HL-60/S4 treated with retinoic acid at 250 ng/mL for 4 days and 3 days (cell line): ENCODE data around the gene ALDH5A1.

Source experiments
- in situ Hi-C: fragments of 300-500 bp; cut with MboI; formaldehyde crosslinking; loops from 2 replicates; pipeline ENCODE4 v1.7.0; 2022; ENCODE audit warnings: low sequenced_read_pairs

Gene ALDH5A1

DNA sequence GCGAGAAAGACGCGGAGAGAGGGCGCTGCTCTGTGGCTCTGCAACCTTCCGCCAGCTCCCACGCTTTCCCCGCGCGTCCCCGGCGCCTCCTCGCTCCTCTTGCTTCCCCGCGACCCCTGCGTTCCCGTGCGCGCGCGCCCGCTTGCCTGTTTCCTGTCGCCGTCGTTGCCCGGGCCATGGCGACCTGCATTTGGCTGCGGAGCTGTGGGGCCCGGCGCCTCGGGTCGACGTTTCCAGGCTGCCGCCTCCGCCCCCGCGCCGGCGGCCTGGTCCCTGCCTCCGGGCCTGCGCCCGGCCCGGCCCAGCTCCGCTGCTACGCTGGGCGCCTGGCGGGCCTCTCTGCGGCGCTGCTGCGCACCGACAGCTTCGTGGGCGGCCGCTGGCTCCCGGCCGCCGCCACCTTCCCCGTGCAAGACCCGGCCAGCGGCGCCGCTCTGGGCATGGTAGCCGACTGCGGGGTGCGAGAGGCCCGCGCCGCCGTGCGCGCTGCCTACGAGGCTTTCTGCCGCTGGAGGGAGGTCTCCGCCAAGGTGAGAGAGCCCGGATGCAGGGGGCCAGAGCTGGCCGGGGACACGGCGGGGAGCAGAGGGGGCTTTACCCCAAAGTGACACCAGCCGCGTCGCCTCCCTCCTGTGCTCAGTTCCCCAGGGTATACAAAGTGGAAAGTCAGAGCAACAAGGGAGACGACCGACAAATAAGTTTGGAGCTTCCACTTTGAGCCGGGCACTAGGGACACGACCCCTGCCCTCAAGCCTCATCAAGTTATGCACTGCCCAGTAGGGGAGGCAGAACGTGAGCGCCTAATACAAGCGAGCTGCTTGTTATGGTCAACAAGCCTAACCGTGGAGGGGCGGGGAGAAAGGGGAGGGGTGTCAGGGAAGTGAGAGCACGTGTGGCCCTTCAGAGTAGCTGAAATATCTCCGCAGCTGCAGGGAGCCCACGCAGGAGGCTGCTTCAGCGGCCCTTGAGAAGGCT is at the start of gene ALDH5A1:
Gene ALDH5A1 (plus strand): TSS at position 149 of the 975 bp plus-strand sequence. CDS start 28 bp downstream, at position 177.
- in situ Hi-C loops, result no loop called here

GRCh38 chr6:24445704-24446103 is 49.1 kb upstream of the ALDH5A1 start:
- in situ Hi-C loops, result no loop called here

- in situ Hi-C loops, result no loop called here
Observed at GRCh38 chr6:24446670-24447069, 48.1 kb upstream of the ALDH5A1 start.

DNA sequence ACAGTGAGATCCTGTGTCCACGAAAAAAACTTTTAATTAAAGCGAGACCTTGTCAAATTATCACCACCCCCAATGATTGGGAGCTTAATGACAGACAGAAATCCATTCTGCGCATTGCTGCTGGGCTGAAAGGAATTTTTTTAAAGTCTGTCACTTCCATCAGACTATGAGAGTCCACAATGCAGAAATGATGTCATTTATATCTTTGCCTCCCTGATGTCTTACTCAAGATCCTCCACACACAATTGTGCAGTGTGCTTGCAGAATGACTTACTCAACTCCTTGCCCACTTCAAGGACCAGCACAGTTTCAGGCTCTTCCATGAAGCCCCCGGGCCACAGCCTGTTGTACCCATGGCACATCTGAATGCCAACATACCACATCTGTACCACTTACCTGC is 46.4 kb upstream of the ALDH5A1 start:
- in situ Hi-C loops, result no loop called here

- in situ Hi-C loops, result no loop called here
Observed at GRCh38 chr6:24448828-24449525, 45.8 kb upstream of the ALDH5A1 start.

GRCh38 chr6:24451581-24452388 is 43.0 kb upstream of the ALDH5A1 start:
- in situ Hi-C loops, result no loop called here

DNA sequence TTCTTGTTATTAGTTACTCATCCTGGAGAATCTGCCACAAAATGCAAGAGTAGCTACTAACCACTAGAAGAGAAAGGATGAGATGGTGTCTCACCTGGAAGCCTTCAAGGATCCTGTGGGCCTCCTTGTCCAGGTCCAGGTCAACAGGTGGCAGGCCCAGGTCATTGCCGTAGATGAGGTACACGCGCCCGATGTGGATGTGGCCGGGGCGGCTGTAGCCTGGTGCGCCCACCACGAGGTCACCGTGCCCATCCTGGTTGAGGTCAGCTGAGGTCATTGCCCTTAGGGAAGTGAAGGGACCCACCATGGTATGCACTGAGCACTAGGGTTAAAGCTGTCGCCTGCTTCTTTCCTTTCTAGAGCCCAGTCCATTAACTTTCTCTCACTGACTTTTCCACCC is 40.8 kb upstream of the ALDH5A1 start:
- in situ Hi-C loops, result no loop called here

DNA sequence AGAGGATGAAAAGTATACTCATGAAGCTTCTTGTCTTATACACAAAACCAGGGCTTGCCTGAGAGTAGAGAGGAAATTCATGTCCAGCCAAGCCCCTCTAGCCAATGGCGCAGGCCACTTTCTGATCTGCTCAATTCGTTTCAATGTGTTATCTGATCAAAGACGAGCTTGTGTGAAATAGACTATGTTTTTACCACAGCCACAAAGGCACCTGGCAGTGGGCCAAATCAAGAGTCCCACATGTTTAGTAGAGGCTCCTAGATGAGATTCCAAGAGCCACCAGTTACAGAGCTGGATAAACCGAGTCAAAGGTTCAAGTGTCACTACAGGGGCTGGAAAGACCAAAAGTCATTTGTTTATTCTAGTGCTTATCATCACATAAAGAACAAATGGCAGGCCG is 40.3 kb upstream of the ALDH5A1 start:
- in situ Hi-C loops, result no loop called here

- in situ Hi-C loops, result no loop called here
Observed at GRCh38 chr6:24455061-24455460, 39.7 kb upstream of the ALDH5A1 start.

DNA sequence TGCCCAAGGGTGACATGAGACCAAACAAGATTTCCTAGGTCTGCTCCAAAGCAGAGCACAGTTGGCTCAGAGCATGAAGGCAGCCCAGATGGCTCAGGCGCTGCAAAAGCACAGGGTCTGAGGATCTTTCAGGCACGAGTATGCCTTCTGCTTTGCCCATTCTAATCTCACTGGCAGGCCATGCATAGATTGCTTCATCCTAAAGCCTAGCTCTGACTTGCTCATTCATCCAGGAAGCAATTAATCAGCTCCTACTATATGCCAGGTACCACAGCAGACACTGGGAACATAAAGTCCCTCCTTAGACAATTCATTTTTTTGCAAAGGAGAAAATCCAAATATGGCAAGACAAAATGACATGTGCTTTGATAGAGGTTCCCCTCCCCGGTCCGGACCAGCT is 36.6 kb upstream of the ALDH5A1 start:
- in situ Hi-C loops, result no loop called here

DNA sequence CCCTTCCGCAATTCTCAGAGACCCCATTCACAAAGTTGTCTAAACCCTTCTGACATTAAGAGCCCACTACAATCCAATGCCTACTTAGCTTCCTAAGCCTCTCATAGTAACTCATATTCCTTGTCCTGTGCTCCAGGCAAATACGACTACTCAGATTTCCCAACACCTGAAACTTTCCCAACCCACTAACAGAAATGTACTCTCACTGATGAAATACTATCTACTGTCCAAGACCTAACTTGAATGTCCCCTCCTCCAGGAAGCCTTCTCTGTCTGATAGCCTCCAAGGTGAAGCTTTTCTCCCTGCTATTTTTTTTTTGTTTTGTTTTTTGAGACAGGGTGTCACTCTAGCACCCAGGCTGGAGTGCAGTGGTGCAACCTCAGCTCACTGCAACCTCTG is 35.8 kb upstream of the ALDH5A1 start:
- in situ Hi-C loops, result no loop called here

DNA sequence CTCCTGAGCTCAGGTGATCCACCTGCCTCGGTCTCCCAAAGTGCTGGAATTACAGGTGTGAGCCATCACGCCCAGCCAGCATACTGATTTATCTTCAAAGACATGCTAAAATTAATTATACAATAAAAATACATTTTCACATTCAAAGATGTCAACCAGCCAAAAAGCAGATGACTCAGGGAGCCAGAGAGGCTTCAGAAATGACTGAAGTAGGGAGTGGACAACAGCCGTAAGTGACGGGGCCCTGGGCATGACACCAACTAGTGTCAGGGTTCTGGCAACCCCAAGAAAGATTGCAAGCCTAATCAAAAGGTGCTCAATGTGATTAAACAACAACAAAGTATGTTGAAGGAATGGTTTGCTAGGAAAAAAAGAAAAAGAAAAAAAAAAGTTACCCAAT is 33.8 kb upstream of the ALDH5A1 start:
- in situ Hi-C loops, result no loop called here

GRCh38 chr6:24464253-24465038 is 30.3 kb upstream of the ALDH5A1 start:
- in situ Hi-C loops, result no loop called here

GRCh38 chr6:24469811-24470210 is 25.0 kb upstream of the ALDH5A1 start:
- in situ Hi-C loops, result no loop called here

DNA sequence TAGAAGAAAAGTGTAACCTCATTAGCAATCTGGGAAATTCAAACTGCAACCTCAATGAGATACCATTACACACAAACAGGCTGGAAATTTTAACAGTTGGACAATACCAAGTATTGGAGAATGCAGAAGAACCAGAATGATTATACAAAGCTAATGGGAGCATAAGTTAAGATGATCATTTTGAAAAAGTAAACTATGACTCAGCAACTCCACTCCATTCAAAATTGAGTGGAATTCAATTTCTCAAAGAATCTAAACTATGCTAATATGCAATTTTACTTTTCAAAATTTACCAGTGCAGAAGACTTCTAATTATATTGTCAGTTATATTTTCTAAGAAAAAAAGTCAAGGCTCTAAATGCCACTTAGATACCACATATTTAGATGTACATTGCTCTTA is 22.6 kb upstream of the ALDH5A1 start:
- in situ Hi-C loops, result no loop called here

GRCh38 chr6:24476631-24477030 is 18.1 kb upstream of the ALDH5A1 start:
- in situ Hi-C loops, result no loop called here

GRCh38 chr6:24477070-24477469 is 17.7 kb upstream of the ALDH5A1 start:
- in situ Hi-C loops, result no loop called here

- in situ Hi-C loops, result no loop called here
Observed at GRCh38 chr6:24478903-24479302, 15.9 kb upstream of the ALDH5A1 start.

GRCh38 chr6:24480705-24481104 is 14.1 kb upstream of the ALDH5A1 start:
- in situ Hi-C loops, result no loop called here

- in situ Hi-C loops, result no loop called here
Observed at GRCh38 chr6:24481449-24481848, 13.3 kb upstream of the ALDH5A1 start.
